HL-60 (cell line): ENCODE data around the gene ETV5.

Source experiments
- CTCF ChIP-seq: IDR thresholded peaks from one replicate; pipeline ENCODE4 v1.5.1; 2011; ENCODE audit warnings: low read length, control low read depth, inconsistent platforms; ENCODE audit not compliant: insufficient read depth
- GABPA ChIP-seq: IDR thresholded peaks from 2 replicates; pipeline ENCODE4 v1.6.1; 2012; ENCODE audit warnings: low read depth
- POLR2AphosphoS5 ChIP-seq: IDR thresholded peaks from 2 replicates; pipeline ENCODE4 v1.6.1; 2012; ENCODE audit warnings: low read depth
- REST ChIP-seq: IDR thresholded peaks from 2 replicates; pipeline ENCODE4 v1.6.1; 2012; ENCODE audit warnings: low read depth; ENCODE audit not compliant: insufficient replicate concordance

GRCh38 chr3:186137051-186137685 is 28.3 kb upstream of the ETV5 start:
- TF ChIP-seq POLR2AphosphoS5 (no peak), REST (no peak), GABPA (no peak), CTCF (no peak)
